SU-DHL-6 (cell line): ENCODE results near the gene AP1G2.

Source experiments
- H2AFZ ChIP-seq: fragments of 200-600 bp; sonication (generic); 2 replicates; pipeline ENCODE4 v1.6.1; 2014; ENCODE audit warnings: low read depth, mild to moderate bottlenecking, moderate library complexity, mixed read lengths, antibody characterized with exemption, low read length; ENCODE audit not compliant: severe bottlenecking
- H3F3A ChIP-seq: fragments of 200-600 bp; shearing (Covaris generic); 2 replicates; pipeline ENCODE4 v1.6.0; 2016; ENCODE audit warnings: antibody characterized with exemption, mild to moderate bottlenecking; ENCODE audit not compliant: insufficient read depth
- H3K27ac ChIP-seq: fragments of 200-600 bp; sonication (generic); 2 replicates; pipeline ENCODE4 v1.5.1; 2016; ENCODE audit warnings: low read depth, mild to moderate bottlenecking, low read length, moderate library complexity, mixed read lengths
- H3K27me3 ChIP-seq: fragments of 200-600 bp; sonication (generic), shearing (Covaris generic); 2 replicates; pipeline ENCODE4 v1.6.0; 2014; ENCODE audit warnings: mild to moderate bottlenecking, low read length
- H3K36me3 ChIP-seq: fragments of 200-600 bp; sonication (generic); 2 replicates; pipeline ENCODE4 v1.6.1; 2014; ENCODE audit warnings: mild to moderate bottlenecking, low read length, mixed read lengths
- H3K4me2 ChIP-seq: fragments of 300-600, 200-600 bp; shearing (Covaris generic), sonication (generic); 2 replicates; pipeline ENCODE4 v1.6.0; 2014; ENCODE audit warnings: low read length, low read depth, mild to moderate bottlenecking; ENCODE audit not compliant: poor library complexity, severe bottlenecking
- H3K4me3 ChIP-seq: fragments of 200-600 bp; sonication (generic); 2 replicates; pipeline ENCODE4 v1.5.1; 2014; ENCODE audit warnings: antibody characterized with exemption, low read length, mild to moderate bottlenecking, mixed read lengths; ENCODE audit not compliant: insufficient read depth, poor library complexity, severe bottlenecking
- H3K79me2 ChIP-seq: fragments of 200-600 bp; sonication (generic); 2 replicates; pipeline ENCODE4 v1.6.1; 2014; ENCODE audit warnings: mild to moderate bottlenecking, low read length, moderate library complexity; ENCODE audit not compliant: insufficient read depth
- H3K9ac ChIP-seq: fragments of 200-600 bp; sonication (generic); 2 replicates; pipeline ENCODE4 v1.7.0; 2014; ENCODE audit warnings: mild to moderate bottlenecking, low read length
- H3K9me2 ChIP-seq: fragments of 200-600 bp; sonication (generic); replicated peaks from 2 replicates; pipeline ENCODE4 v1.6.1; 2014; ENCODE audit warnings: low read length; ENCODE audit not compliant: insufficient read depth
- H3K9me3 ChIP-seq: fragments of 200-600 bp; sonication (generic); 2 replicates; pipeline ENCODE4 v1.6.1; 2014; ENCODE audit warnings: low read length, mixed read lengths; ENCODE audit not compliant: insufficient read depth
- H4K20me1 ChIP-seq: fragments of 200-600 bp; sonication (generic); 2 replicates; pipeline ENCODE4 v1.6.1; 2014; ENCODE audit warnings: low read depth, mild to moderate bottlenecking, antibody characterized with exemption, low read length, moderate library complexity, mixed read lengths
- EZH2phosphoT487 ChIP-seq: fragments of 200-600 bp; sonication (generic), shearing (Covaris generic); conservative IDR thresholded peaks from 2 replicates; pipeline ENCODE4 v1.6.1; 2018; ENCODE audit warnings: mild to moderate bottlenecking, antibody characterized with exemption, low read length, moderate library complexity, mixed read lengths
- TF ChIP-seq, protein P1 (sequence below): fragments of 200-600 bp; sonication (generic); IDR thresholded peaks from one replicate; pipeline ENCODE4 v1.5.1; 2017; ENCODE audit warnings: antibody characterized with exemption, mild to moderate bottlenecking, low read length, moderate library complexity; ENCODE audit not compliant: insufficient read depth, poor library complexity, severe bottlenecking

Gene AP1G2

DNA sequence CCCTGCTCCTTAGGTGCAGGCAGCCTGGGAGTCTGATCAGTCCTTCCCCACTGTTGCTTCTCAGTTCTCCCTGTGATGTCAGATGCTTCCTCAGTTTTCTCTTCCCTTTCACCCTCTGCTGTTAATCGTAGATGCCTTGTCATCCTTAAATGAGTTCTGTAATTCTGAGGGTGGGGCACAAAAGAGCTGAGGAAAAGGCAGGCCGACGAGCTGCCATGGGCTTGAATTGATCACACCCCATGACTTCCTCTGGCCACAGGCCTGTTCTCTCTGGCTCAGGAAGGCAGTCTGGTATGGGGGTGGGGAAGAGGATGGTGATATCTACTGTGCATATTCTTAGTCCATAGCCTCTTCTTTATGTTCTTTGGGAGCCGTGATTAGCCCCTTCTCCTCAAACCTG is 5.2 kb upstream of the AP1G2 start:
- H3K4me3 ChIP-seq = no peak overlapping the region
- H3F3A ChIP-seq = peaks cover 9% of the 10 kb centered on the region; the same call in 1 of the 2 replicates
- no peak overlapping the region for H3K4me2 ChIP-seq
- TF ChIP-seq, protein P1, sequence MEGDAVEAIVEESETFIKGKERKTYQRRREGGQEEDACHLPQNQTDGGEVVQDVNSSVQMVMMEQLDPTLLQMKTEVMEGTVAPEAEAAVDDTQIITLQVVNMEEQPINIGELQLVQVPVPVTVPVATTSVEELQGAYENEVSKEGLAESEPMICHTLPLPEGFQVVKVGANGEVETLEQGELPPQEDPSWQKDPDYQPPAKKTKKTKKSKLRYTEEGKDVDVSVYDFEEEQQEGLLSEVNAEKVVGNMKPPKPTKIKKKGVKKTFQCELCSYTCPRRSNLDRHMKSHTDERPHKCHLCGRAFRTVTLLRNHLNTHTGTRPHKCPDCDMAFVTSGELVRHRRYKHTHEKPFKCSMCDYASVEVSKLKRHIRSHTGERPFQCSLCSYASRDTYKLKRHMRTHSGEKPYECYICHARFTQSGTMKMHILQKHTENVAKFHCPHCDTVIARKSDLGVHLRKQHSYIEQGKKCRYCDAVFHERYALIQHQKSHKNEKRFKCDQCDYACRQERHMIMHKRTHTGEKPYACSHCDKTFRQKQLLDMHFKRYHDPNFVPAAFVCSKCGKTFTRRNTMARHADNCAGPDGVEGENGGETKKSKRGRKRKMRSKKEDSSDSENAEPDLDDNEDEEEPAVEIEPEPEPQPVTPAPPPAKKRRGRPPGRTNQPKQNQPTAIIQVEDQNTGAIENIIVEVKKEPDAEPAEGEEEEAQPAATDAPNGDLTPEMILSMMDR = no peak
- no peak for TF ChIP-seq EZH2phosphoT487
- H3K9me3 ChIP-seq = no peaks in the 10 kb centered on the region
- no peak overlapping the region for H3K27ac ChIP-seq
- H3K27me3 ChIP-seq = no peaks in the 10 kb centered on the region
- no peak overlapping the region for H3K9ac ChIP-seq
- no peaks in the 10 kb centered on the region for H4K20me1 ChIP-seq
- no peaks in the 10 kb centered on the region for H3K36me3 ChIP-seq
- no peaks in the 10 kb centered on the region for H3K9me2 ChIP-seq
- H2AFZ ChIP-seq = no peak overlapping the region
- no peaks in the 10 kb centered on the region for H3K79me2 ChIP-seq

DNA sequence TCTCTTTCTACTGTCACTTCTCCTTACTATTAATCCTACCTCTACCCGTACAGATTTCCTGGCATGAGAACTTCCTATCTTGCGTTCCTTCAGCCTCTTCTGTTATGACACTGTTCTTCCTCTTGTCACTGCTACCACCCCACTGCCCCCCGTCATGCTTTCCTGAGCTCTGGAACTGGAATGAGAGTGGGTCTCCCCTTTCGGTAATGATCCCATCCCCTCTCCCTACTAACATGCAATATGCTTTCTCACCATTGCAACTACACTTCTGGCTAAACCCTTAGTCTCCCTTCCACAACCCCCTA is 4.9 kb upstream of the AP1G2 start:
- no peak overlapping the region for H3K4me3 ChIP-seq
- H4K20me1 ChIP-seq = no peaks in the 10 kb centered on the region
- peaks cover 9% of the 10 kb centered on the region; the same call in 1 of the 2 replicates for H3F3A ChIP-seq
- H3K9me3 ChIP-seq = no peaks in the 10 kb centered on the region
- no peaks in the 10 kb centered on the region for H3K27me3 ChIP-seq
- H3K9ac ChIP-seq = no peak overlapping the region
- H3K9me2 ChIP-seq = no peaks in the 10 kb centered on the region
- H3K27ac ChIP-seq = no peak overlapping the region
- no peak overlapping the region for H2AFZ ChIP-seq
- TF ChIP-seq EZH2phosphoT487 = no peak
- TF ChIP-seq, protein P1 = no peak
- H3K36me3 ChIP-seq = no peaks in the 10 kb centered on the region
- H3K4me2 ChIP-seq = no peak overlapping the region
- peaks cover under 1% of the 10 kb centered on the region; the same call in 1 of the 2 replicates for H3K79me2 ChIP-seq

DNA sequence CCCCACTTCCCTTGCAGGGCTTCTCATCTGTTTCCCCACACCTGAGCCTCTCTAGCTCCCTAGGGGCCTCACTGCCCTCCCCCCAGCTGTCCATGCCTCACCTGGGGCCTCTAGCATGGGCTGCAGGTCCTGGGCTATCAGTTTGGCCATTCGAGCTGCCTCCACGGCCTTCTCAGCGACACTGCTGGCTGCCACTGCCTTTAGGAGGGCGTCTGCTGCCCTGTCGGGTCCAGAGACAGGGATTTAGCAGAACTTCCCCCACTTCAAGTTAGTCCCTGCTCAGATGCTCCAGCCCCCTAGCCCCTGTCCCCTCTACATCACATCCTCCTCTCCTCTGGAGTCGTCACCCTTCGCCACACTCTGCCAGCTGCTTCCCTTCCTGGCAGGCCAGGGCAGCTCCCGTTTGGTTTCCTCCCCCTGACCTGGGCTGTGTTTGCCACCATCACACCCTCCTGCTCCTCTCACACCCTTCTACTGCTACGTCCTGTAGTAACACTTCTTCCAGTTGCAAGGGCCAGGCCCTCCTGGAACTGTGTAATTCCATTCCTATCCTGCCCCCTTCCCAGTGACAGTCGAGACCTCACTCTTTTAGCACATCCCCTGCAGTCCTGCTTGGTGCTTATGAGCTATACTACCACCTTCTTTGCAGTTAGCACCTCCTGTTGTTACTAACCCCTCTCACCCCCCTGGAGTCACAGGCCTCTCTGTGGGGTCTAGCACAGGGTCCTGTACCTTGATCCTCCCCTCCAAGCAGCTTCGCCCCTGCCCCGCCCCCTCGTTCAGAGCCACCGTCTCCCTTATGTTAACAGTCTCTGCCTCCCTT is 4.3 kb upstream of the AP1G2 start:
- H3K27me3 ChIP-seq = no peaks in the 10 kb centered on the region
- H3K9ac ChIP-seq = no peak overlapping the region
- H3K9me3 ChIP-seq = no peaks in the 10 kb centered on the region
- no peak overlapping the region for H2AFZ ChIP-seq
- H3K27ac ChIP-seq = no peak overlapping the region
- H3F3A ChIP-seq = peaks cover 9% of the 10 kb centered on the region; the same call in 1 of the 2 replicates
- H3K36me3 ChIP-seq = no peaks in the 10 kb centered on the region
- H4K20me1 ChIP-seq = no peaks in the 10 kb centered on the region
- H3K4me2 ChIP-seq = no peak overlapping the region
- no peak overlapping the region for H3K4me3 ChIP-seq
- H3K9me2 ChIP-seq = no peaks in the 10 kb centered on the region
- peaks cover 6% of the 10 kb centered on the region; the same call in 1 of the 2 replicates for H3K79me2 ChIP-seq
- TF ChIP-seq, protein P1 = no peak
- no peak for TF ChIP-seq EZH2phosphoT487
